Sigmoid colon (tissue), 7 donors: ENCODE measurements around the gene GABBR2. TPM values are rescaled to one million over a fixed set of nuclear protein-coding genes. Genes with fewer than 3 reads are reported as not detected.

Experiments
- DNase-seq: peaks from one replicate; pipeline ENCODE4 v3.0.0-alpha.2; 2019
- H3K27ac ChIP-seq, 4 donors: fragments of 200-600 bp; sonication (generic); one replicate each; pipeline ENCODE4 v1.5.1; 2016 to 2019; ENCODE audit warnings: mild to moderate bottlenecking in 1 of 4
- H3K27me3 ChIP-seq, 3 donors: fragments of 200-600 bp; sonication (generic); one replicate each; pipeline ENCODE4 v1.5.1; 2019; ENCODE audit warnings: mild to moderate bottlenecking in 1 of 3
- H3K36me3 ChIP-seq, 4 donors: fragments of 200-600 bp; sonication (generic); one replicate each; pipeline ENCODE4 v1.5.1; 2016 to 2019
- H3K4me1 ChIP-seq, 4 donors: fragments of 200-600 bp; sonication (generic); one replicate each; pipeline ENCODE4 v1.5.1; 2017 to 2019
- H3K4me3 ChIP-seq, 4 donors: fragments of 200-600 bp; sonication (generic); one replicate each; pipeline ENCODE4 v1.5.1; 2017 to 2019; ENCODE audit warnings: mild to moderate bottlenecking in 2 of 4, moderate library complexity in 1 of 4
- H3K9me3 ChIP-seq, 4 donors: fragments of 200-600 bp in 3 of 4; sonication (generic) in 3 of 4; one replicate each; pipeline versions ENCODE4 v1.5.1 to v1.6.1; 2013 to 2019
- CTCF ChIP-seq, 4 experiments: fragments of 450-650 bp in 3 of 4; fragments of 200-600 bp in 1 of 4; IDR thresholded peaks; one replicate each; pipeline ENCODE4 v1.5.1; 2016 to 2019; ENCODE audit warnings: antibody characterized with exemption in 4 of 4, mild to moderate bottlenecking in 3 of 4, moderate library complexity in 2 of 4
- EP300 ChIP-seq, 4 donors: sonication (generic); formaldehyde crosslinking; IDR thresholded peaks; one replicate each; pipeline ENCODE4 v1.6.1; 2017; ENCODE audit warnings: antibody characterized with exemption in 4 of 4
- POLR2A ChIP-seq, 2 donors: fragments of 450-650 bp; IDR thresholded peaks; one replicate each; pipeline ENCODE4 v1.6.1; 2016; ENCODE audit warnings: antibody characterized with exemption in 2 of 2, mild to moderate bottlenecking in 2 of 2, moderate library complexity in 2 of 2
- POLR2AphosphoS5 ChIP-seq, 4 donors: sonication (generic); formaldehyde crosslinking; IDR thresholded peaks; one replicate each; pipeline ENCODE4 v1.6.1; 2017; ENCODE audit warnings: antibody characterized with exemption in 4 of 4
- WGBS, 2 donors: extraction: QIAGEN DNeasy Blood & Tissue Kit; methylation state at CpG; one replicate each; pipeline ENCODE4 v1.1.7; 2013; 5-methylcytosine and 5-hydroxymethylcytosine counted together
- intact Hi-C: fragments of 100-400 bp; cut with DNase I; formaldehyde crosslinking; loops from one replicate; pipeline ENCODE4 v1.15.1; 2023
- polyA plus RNA-seq, 3 donors: library from polyadenylated mRNA; stranded (reverse); fragments of 200-250 nt; gene quantifications; one replicate each; pipeline ENCODE4 v1.2.3, GENCODE V29; 2013
- total RNA-seq, 4 donors: library from RNA; depleted of rRNA; stranded (reverse); fragments of >200 nt; gene quantifications; one replicate each; pipeline ENCODE4 v1.1.0, GENCODE V29; 2016
- donor health status: healthy with polysubstance abuse.
- donor health status: Bipolar disorder and iron deficiency.
- donor health status: healthy.

GABBR2 gene
- total and polyA plus RNA-seq, 7 donors = under 0.01 to 0.04 (median under 0.01) TPM; not detected in 4

GRCh38 chr9:98381311-98382103 lies 327.2 kb downstream of the GABBR2 start:
- H3K27me3 ChIP-seq = no peaks in the 10 kb centered on the region
- H3K9me3 ChIP-seq = no peaks in the 10 kb centered on the region
- 85 to 86% methylated on average over 12 of the region's 12 CpGs for WGBS, 2 donors
- no peak overlapping the region for H3K4me3 ChIP-seq
- no peaks in the 10 kb centered on the region for H3K4me1 ChIP-seq
- intact Hi-C loops = no loop called here
- H3K36me3 ChIP-seq = no peaks in the 10 kb centered on the region
- no peak overlapping the region for H3K27ac ChIP-seq
- TF ChIP-seq POLR2AphosphoS5 (IDR thresholded peaks at IDR 0.05) (no peak), CTCF (IDR thresholded peaks at IDR 0.05) (no peak), EP300 (IDR thresholded peaks at IDR 0.05) (no peak), POLR2A (IDR thresholded peaks at IDR 0.05) (no peak)
- no peak for DNase-seq

- H3K4me1 ChIP-seq = no peaks in the 10 kb centered on the region
- WGBS, 2 donors = 37 to 50% methylated on average over 19 of the region's 19 CpGs
- no peaks in the 10 kb centered on the region for H3K9me3 ChIP-seq
- no peak overlapping the region for H3K4me3 ChIP-seq
- DNase-seq = no peak
- no peak for TF ChIP-seq EP300 (IDR thresholded peaks at IDR 0.05)
- no peak for TF ChIP-seq CTCF (IDR thresholded peaks at IDR 0.05)
- TF ChIP-seq POLR2AphosphoS5 (IDR thresholded peaks at IDR 0.05) = no peak
- no peak for TF ChIP-seq POLR2A (IDR thresholded peaks at IDR 0.05)
- intact Hi-C loops = no loop called here
- no peak overlapping the region for H3K27ac ChIP-seq
- no peaks in the 10 kb centered on the region for H3K36me3 ChIP-seq
- H3K27me3 ChIP-seq = no peaks in the 10 kb centered on the region
These were observed 328.6 kb downstream of the GABBR2 start for GRCh38 chr9:98380065-98380681.

GRCh38 chr9:98379572-98379971 lies 329.2 kb downstream of the GABBR2 start:
- no peak overlapping the region for H3K27ac ChIP-seq
- H3K4me1 ChIP-seq = no peaks in the 10 kb centered on the region
- TF ChIP-seq EP300 (IDR thresholded peaks at IDR 0.05) = no peak
- TF ChIP-seq POLR2AphosphoS5 (IDR thresholded peaks at IDR 0.05) = no peak
- no peak for TF ChIP-seq POLR2A (IDR thresholded peaks at IDR 0.05)
- intact Hi-C loops = no loop called here
- no peaks in the 10 kb centered on the region for H3K27me3 ChIP-seq
- no peak overlapping the region for H3K4me3 ChIP-seq
- no peak for DNase-seq
- no peaks in the 10 kb centered on the region for H3K36me3 ChIP-seq
- WGBS, 2 donors = 80 to 82% methylated on average over 1 of the region's 1 CpG
- no peaks in the 10 kb centered on the region for H3K9me3 ChIP-seq

- H3K27ac ChIP-seq = no peak overlapping the region
- intact Hi-C loops = no loop called here
- 91 to 93% methylated on average over 5 of the region's 5 CpGs for WGBS, 2 donors
- no peaks in the 10 kb centered on the region for H3K9me3 ChIP-seq
- no peaks in the 10 kb centered on the region for H3K4me1 ChIP-seq
- DNase-seq = no peak
- no peak overlapping the region for H3K4me3 ChIP-seq
- H3K36me3 ChIP-seq = no peaks in the 10 kb centered on the region
- no peak for TF ChIP-seq POLR2A (IDR thresholded peaks at IDR 0.05)
- no peak for TF ChIP-seq EP300 (IDR thresholded peaks at IDR 0.05)
- TF ChIP-seq POLR2AphosphoS5 (IDR thresholded peaks at IDR 0.05) = no peak
- TF ChIP-seq CTCF (IDR thresholded peaks at IDR 0.05) = no peak
- no peaks in the 10 kb centered on the region for H3K27me3 ChIP-seq
These were observed 329.9 kb downstream of the GABBR2 start for GRCh38 chr9:98378794-98379193.

- DNase-seq = no peak
- Histone ChIP-seq H3K36me3 (no peaks in the 10 kb centered on the region), H3K9me3 (no peaks in the 10 kb centered on the region), H3K4me1 (no peaks in the 10 kb centered on the region), H3K27ac (no peak overlapping the region), H3K4me3 (no peak overlapping the region), H3K27me3 (no peaks in the 10 kb centered on the region)
- WGBS, 2 donors = 82 to 89% methylated on average over 8 of the region's 8 CpGs
- no peak for TF ChIP-seq POLR2A (IDR thresholded peaks at IDR 0.05)
- TF ChIP-seq EP300 (IDR thresholded peaks at IDR 0.05) = no peak
- no peak for TF ChIP-seq CTCF (IDR thresholded peaks at IDR 0.05)
- TF ChIP-seq POLR2AphosphoS5 (IDR thresholded peaks at IDR 0.05) = no peak
- intact Hi-C loops = no loop called here
These were observed 330.4 kb downstream of the GABBR2 start for GRCh38 chr9:98378206-98378780.
